ENCODE measurements around the gene SSUH2.
A peak's percentile ranks its signal among the peaks of the same experiment; 100 is the strongest.
"Not testable (repeated sequence)": the region's sequence is repeated elsewhere in the genome, so short reads cannot be mapped to it uniquely, and the experiment has no call there.

The SSUH2 gene, protein sequence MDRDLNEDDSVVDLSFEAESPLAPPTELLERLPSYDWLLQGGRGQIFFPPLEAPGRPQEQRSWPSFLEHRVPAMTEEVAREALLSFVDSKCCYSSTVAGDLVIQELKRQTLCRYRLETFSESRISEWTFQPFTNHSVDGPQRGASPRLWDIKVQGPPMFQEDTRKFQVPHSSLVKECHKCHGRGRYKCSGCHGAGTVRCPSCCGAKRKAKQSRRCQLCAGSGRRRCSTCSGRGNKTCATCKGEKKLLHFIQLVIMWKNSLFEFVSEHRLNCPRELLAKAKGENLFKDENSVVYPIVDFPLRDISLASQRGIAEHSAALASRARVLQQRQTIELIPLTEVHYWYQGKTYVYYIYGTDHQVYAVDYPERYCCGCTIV

GRCh38 chr3:8644748-8645390 lies at the start of gene SSUH2:
TSS of gene SSUH2 (minus strand) at chr3:8644798. CDS start at chr3:8644758, 40 bp downstream.
- no peak within 1 kb of the TSS for H3K4me3 ChIP-seq (ENCODE audit: low read depth, low read length)
- DNase-seq (ENCODE audit: low read depth), result no peak
- TF ChIP-seq, protein P1, sequence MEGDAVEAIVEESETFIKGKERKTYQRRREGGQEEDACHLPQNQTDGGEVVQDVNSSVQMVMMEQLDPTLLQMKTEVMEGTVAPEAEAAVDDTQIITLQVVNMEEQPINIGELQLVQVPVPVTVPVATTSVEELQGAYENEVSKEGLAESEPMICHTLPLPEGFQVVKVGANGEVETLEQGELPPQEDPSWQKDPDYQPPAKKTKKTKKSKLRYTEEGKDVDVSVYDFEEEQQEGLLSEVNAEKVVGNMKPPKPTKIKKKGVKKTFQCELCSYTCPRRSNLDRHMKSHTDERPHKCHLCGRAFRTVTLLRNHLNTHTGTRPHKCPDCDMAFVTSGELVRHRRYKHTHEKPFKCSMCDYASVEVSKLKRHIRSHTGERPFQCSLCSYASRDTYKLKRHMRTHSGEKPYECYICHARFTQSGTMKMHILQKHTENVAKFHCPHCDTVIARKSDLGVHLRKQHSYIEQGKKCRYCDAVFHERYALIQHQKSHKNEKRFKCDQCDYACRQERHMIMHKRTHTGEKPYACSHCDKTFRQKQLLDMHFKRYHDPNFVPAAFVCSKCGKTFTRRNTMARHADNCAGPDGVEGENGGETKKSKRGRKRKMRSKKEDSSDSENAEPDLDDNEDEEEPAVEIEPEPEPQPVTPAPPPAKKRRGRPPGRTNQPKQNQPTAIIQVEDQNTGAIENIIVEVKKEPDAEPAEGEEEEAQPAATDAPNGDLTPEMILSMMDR (IDR thresholded peaks at IDR 0.05; ENCODE audit: low read depth, low read length, missing control alignments), result no peak

GRCh38 chr3:8691295-8691694 lies 46.7 kb upstream of the SSUH2 start:
- DNase-seq (ENCODE audit: low read depth); H3K4me3 ChIP-seq (ENCODE audit: low read depth, low read length): not testable (repeated sequence)

DNA sequence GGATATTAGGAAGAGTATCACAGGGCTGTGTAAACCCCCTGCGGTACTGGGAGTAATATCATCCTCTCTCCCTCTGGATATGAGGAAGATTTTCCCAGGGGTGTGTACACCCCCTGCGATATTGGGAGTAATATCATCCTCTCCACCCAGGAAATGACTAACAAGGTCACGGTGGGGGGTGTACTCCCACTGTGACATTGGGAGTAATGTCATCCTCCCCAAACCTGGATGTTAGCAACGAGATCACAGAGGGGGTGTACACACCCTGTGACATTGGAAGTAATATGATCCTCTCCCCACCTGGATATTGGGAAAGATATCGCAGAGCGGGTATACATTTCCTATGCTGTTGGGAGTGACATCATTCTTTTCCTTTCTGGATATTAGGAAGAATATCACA lies 40.4 kb upstream of the SSUH2 start:
- not testable (repeated sequence) for DNase-seq (ENCODE audit: low read depth); H3K4me3 ChIP-seq (ENCODE audit: low read depth, low read length)

DNA sequence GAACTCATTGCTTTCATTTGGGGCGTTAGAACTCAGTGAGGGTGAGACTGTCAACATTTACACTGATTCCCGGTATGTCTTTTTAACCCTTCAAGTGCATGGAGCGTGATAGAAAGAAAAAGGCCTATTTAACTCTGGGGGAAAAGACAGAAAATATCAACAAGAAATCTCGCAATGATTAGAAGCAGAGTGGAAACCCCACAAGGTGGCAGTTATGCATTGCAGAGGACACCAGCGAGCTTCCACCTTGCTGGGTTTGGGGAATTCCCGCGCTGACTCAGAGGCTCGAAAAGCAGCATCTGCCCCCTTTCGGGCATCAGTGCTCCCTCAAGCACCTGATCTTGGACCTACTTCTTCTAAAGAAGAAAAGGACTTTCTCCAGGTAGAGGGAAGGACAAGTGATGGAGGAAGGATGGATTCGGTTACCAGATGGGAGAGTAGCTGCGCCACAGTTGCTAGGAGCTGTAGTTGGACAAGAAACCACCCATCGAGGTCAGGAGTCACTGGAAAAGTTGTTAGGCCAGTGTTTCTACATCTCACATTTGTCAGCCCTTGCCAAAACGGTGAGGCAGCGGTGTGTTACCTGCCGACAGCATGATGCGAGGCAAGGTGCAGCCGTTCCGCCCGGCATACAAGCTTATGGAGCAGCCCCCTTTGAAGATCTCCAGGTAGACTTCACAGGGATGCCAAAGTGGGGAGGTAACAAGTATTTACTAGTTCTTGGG lies 38.4 kb upstream of the SSUH2 start:
- DNase-seq (ENCODE audit: low read depth); H3K4me3 ChIP-seq (ENCODE audit: low read depth, low read length): not testable (repeated sequence)
- TF ChIP-seq, protein P1 (IDR thresholded peaks at IDR 0.05; ENCODE audit: low read depth, low read length, missing control alignments), result peak; percentile 39

GRCh38 chr3:8681881-8682538 lies 37.4 kb upstream of the SSUH2 start:
- not testable (repeated sequence) for H3K4me3 ChIP-seq (ENCODE audit: low read depth, low read length); DNase-seq (ENCODE audit: low read depth)

DNA sequence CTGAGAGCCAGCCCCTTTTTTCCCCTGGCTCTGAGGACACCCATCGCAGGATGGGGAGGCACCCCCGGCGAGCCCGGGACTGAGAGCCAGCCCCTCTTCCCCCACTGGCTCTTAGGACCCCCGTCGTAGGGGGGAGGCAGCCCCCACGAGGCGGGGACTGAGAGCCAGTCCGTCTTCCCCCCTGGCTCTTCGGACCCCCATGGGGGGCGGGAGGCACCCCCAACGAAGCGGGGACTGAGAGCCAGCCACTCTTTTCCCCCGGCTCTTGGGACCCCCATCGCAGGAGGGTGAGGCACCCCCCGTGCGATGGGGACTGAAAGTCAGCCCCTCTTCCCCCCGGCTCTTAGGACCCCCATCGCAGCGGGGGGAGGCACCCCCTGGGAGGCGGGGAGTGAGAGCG lies 36.8 kb upstream of the SSUH2 start:
- TF ChIP-seq, protein P1 (IDR thresholded peaks at IDR 0.05; ENCODE audit: low read depth, low read length, missing control alignments), result no peak
- H3K4me3 ChIP-seq (ENCODE audit: low read depth, low read length), result no peak overlapping the region
- DNase-seq (ENCODE audit: low read depth), result no peak

DNA sequence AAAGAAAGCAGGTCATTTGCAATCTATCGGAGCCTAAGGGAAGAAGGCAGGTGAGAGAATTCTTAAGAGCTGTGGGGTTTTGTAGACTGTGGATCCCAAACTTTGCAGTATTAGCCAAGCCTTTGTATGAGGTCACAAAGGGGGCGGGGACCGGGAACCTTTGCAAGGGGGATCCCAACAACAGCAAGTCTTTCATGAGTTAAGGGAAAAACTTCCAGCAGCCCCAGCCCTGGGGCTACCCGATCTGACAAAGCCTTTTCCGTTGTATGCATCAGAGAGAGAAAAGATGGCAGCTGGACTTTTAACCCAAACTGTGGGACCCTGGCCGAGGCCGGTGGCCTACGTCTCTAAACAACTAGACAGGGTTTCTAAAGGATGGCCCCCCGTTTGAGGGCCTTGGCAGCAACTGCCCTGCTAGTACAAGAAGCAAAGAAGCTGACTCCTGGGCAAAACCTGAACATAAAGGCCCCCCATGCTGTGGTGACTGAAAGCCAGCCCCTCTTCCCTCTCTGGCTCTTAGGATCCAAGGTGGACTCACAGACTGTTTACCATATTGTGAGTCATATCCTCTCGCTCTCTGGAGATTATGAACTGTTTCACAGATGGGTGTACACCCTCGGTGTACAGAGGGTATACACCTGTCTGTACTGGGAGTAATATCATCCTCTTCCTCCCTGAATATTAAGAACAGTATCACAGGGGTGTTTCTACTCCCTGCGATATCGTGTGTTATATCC lies 35.4 kb upstream of the SSUH2 start:
- H3K4me3 ChIP-seq (ENCODE audit: low read depth, low read length); DNase-seq (ENCODE audit: low read depth): not testable (repeated sequence)

- H3K4me3 ChIP-seq (ENCODE audit: low read depth, low read length), result no peak overlapping the region
- DNase-seq (ENCODE audit: low read depth), result no peak
- TF ChIP-seq, protein P1 (IDR thresholded peaks at IDR 0.05; ENCODE audit: low read depth, low read length, missing control alignments), result no peak
Observed at GRCh38 chr3:8678751-8679150, 34.2 kb upstream of the SSUH2 start.

GRCh38 chr3:8677258-8677657 lies 32.7 kb upstream of the SSUH2 start:
- not testable (repeated sequence) for H3K4me3 ChIP-seq (ENCODE audit: low read depth, low read length); DNase-seq (ENCODE audit: low read depth)

- not testable (repeated sequence) for H3K4me3 ChIP-seq (ENCODE audit: low read depth, low read length); DNase-seq (ENCODE audit: low read depth)
Observed at GRCh38 chr3:8675591-8675990, 31.0 kb upstream of the SSUH2 start.
